Measurements from ENCODE around the gene MFN2.

Gene MFN2

GRCh38 chr1:12052997-12053686, 72.9 kb downstream of the MFN2 start:
- peak; percentile 9 for DNase-seq

- no peak for DNase-seq
Observed at GRCh38 chr1:12053752-12054548, 73.7 kb downstream of the MFN2 start.

GRCh38 chr1:12055259-12055658, 75.0 kb downstream of the MFN2 start:
- DNase-seq: no peak

GRCh38 chr1:12056331-12056841, 76.1 kb downstream of the MFN2 start:
- DNase-seq: no peak

- DNase-seq: no peak
Observed at GRCh38 chr1:12057382-12057781, 77.1 kb downstream of the MFN2 start.

GRCh38 chr1:12057940-12058687, 77.9 kb downstream of the MFN2 start:
- no peak for DNase-seq

GRCh38 chr1:12059226-12059625, 79.0 kb downstream of the MFN2 start:
- no peak for DNase-seq

GRCh38 chr1:12059722-12060464, 79.6 kb downstream of the MFN2 start:
- DNase-seq: no peak

- DNase-seq: no peak
Observed at GRCh38 chr1:12060500-12060899, 80.3 kb downstream of the MFN2 start.

Measured in OCI-M1 (cell line).